Measurements from ENCODE around the gene LCN9.

DNA sequence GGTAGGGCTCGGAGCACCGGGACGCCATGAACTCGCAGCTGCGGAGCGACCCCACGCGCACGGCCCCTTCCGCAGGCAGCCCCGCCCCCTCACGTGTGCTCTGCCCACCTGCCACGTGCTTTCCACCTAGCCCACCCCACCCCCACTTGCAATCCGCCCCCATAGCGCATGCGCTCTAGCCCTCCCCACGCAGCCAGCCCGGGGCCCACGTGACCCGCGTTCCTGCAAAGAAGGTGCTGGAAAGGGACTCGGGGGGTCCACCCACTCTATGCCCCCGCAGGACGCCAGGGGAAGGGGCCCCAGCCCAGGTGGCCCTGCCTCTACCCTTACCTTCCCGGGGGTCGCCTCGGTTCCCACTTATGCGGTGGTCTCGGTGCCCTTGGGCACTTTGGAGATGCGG is 36.3 kb downstream of the LCN9 start, which contains the start of gene SOHLH1:
- TF ChIP-seq POLR2AphosphoS5 (IDR thresholded peaks at IDR 0.05) (no peak), CTCF (IDR thresholded peaks at IDR 0.05) (no peak), EP300 (IDR thresholded peaks at IDR 0.05) (no peak)

Data from stomach (tissue), 4 donors.